BLaER1 treated with 17β-estradiol and CSF1 and Interleukin-3, amounts not matched to agents 10 nM and 100 nM (cell line): ENCODE measurements around the gene FABP6.
"Not testable (repeated sequence)": the region's sequence is repeated elsewhere in the genome, so short reads cannot be mapped to it uniquely, and the experiment has no call there.

Experiments
- H3K27ac ChIP-seq, 11 experiments: shearing (Covaris generic); formaldehyde crosslinking; 2 replicates each; pipeline ENCODE4 v1.8.1; 2022
- H3K27me3 ChIP-seq, 11 experiments: shearing (Covaris generic); formaldehyde crosslinking; 2 replicates each; pipeline ENCODE4 v1.8.1; 2022
- H3K36me3 ChIP-seq, 11 experiments: shearing (Covaris generic); formaldehyde crosslinking; 2 replicates each; pipeline ENCODE4 v1.8.1; 2022
- H3K4me1 ChIP-seq, 10 experiments: shearing (Covaris generic); formaldehyde crosslinking; 2 replicates each; pipeline ENCODE4 v1.8.1; 2022
- H3K4me2 ChIP-seq, 11 experiments: shearing (Covaris generic); formaldehyde crosslinking; 2 replicates each; pipeline ENCODE4 v1.8.1; 2022
- H3K4me3 ChIP-seq, 10 experiments: shearing (Covaris generic); formaldehyde crosslinking; 2 replicates each; pipeline ENCODE4 v1.8.1; 2022
- H3K9ac ChIP-seq, 11 experiments: shearing (Covaris generic); formaldehyde crosslinking; 2 replicates each; pipeline ENCODE4 v1.8.1; 2022
- H3K9me3 ChIP-seq, 11 experiments: shearing (Covaris generic); formaldehyde crosslinking; replicated peaks in 1 of 11; 2 replicates each; pipeline ENCODE4 v1.8.1; 2022
- H4K20me1 ChIP-seq, 11 experiments: shearing (Covaris generic); formaldehyde crosslinking; 2 replicates each; pipeline ENCODE4 v1.8.1; 2022
- Cebpa-rat ChIP-seq, 11 experiments: shearing (Covaris generic); IDR thresholded peaks; 2 replicates each; pipeline ENCODE4 v1.8.1; 2022

The FABP6 gene

GRCh38 chr5:160192424-160192823 is 36.9 kb upstream of the FABP6 start:
- H3K4me2 ChIP-seq, result peak overlapping the region in 1 of 11 experiments; percentile 10; a peak in 1 of 22 replicates
- H3K36me3 ChIP-seq, result no peaks in the 10 kb centered on the region
- H3K27me3 ChIP-seq, result peaks cover 6 to 21% (median 10%) of the 10 kb centered on the region in 11 experiments; a peak in 20 of 22 replicates
- H4K20me1 ChIP-seq, result no peaks in the 10 kb centered on the region
- H3K9me3 ChIP-seq, result peaks cover 0 to 8% (median 0%) of the 10 kb centered on the region in 11 experiments; a peak in 7 of 22 replicates
- peaks cover 17 to 48% (median 37%) of the 10 kb centered on the region in 10 experiments for H3K4me1 ChIP-seq
- H3K27ac ChIP-seq, result no peak overlapping the region
- TF ChIP-seq Cebpa-rat (IDR thresholded peaks at IDR 0.05), result no peak
- H3K9ac ChIP-seq, result no peak overlapping the region
- no peak overlapping the region for H3K4me3 ChIP-seq

DNA sequence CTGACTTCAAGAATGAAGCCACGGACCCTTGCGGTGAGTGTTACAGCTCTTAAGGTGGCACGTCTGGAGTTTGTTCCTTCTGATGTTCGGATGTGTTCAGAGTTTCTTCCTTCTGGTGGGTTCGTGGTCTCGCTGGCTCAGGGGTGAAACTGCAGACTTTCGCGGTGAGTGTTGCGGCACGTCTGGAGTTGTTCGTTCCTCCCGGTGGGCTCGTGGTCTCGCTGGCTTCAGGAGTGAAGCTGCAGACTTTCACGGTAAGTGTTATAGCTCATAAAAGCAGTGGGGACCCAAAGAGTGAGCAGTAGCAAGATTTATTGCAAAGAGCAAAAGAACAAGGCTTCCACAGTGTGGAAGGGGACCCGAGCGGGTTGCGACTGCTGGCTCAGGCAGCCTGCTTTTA is 36.2 kb upstream of the FABP6 start:
- not testable (repeated sequence) for H3K9me3 ChIP-seq, H4K20me1 ChIP-seq, H3K36me3 ChIP-seq, H3K9ac ChIP-seq, H3K27ac ChIP-seq, H3K4me3 ChIP-seq
- peaks cover 6 to 16% (median 8%) of the 10 kb centered on the region in 11 experiments; a peak in 20 of 22 replicates for H3K27me3 ChIP-seq
- H3K4me2 ChIP-seq, result peak overlapping the region in 2 of 11 experiments; percentile 10 to 20; a peak in 1 of 22 replicates
- H3K4me1 ChIP-seq, result peaks cover 21 to 51% (median 41%) of the 10 kb centered on the region in 10 experiments

DNA sequence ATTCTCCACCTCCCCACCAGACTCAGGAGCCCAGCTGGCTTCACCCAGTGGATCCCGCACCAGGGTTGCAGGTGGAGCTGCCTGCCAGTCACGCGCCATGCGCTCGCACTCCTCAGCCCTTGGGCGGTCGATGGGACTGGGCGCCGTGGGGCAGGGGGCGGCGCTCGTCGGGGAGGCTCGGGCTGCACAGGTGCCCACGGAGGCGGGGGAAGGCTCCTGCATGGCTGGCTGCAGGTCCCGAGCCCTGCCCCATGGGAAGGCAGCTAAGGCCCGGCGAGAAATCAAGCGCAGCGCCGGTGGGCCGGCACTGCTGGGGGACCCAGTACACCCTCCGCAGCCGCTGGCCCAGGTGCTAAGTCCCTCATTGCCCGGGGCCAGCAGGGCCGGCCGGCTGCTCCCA is 35.5 kb upstream of the FABP6 start:
- H3K4me1 ChIP-seq, result peaks cover 23 to 53% (median 44%) of the 10 kb centered on the region in 10 experiments
- peaks cover 2 to 10% (median 3%) of the 10 kb centered on the region in 11 experiments; a peak in 20 of 22 replicates for H3K27me3 ChIP-seq
- not testable (repeated sequence) for H3K9ac ChIP-seq, H3K4me3 ChIP-seq, H3K27ac ChIP-seq, H3K9me3 ChIP-seq, H4K20me1 ChIP-seq, H3K36me3 ChIP-seq, H3K4me2 ChIP-seq

DNA sequence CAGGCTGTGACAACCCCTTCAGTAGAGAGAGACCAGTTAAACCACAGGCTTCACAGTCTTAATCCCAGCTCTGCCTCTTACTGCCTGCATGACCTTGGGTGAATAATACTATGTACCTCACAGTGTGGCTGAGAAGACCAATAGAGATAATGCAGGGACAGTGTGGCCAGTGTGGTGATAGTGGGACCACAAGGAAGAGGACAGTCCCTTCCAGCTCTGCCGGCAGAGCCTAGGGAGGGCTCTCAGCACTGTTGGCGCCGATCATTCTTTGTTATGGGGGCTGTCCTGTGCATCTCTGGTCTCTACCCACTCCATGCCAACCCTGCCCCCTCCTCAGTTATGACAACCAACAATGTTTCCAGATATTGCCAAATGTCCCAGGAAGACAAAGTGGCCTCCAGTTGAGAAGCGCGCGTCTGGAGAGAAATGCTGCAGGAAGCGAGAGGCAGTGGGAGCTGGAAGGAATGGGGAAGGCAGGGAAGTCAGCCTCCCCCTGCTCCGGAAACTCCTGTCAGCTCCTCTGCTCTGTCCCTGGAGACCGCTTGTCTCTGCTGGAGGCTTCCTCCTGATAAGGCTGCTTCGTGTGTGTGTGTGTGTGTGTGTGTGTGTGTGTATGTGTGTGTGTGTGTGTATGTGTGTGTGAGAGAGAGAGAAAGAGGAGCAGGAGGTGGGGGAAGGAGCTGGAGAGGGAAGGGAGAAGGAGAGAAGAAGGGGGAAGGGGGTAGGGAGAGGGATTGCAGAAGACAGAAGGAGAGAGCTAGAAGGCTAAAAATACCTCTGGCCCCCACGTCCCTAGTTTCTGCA is 31.8 kb upstream of the FABP6 start:
- no peak for TF ChIP-seq Cebpa-rat (IDR thresholded peaks at IDR 0.05)
- Histone ChIP-seq H3K4me1 (peaks cover 30 to 63% (median 57%) of the 10 kb centered on the region in 10 experiments), H3K27ac (peak overlapping the region in 9 of 11 experiments; percentile 45 to 72 (median 66); a peak in 17 of 22 replicates), H3K4me3 (peak overlapping the region in 8 of 10 experiments; percentile 23 to 58 (median 42); a peak in 11 of 20 replicates), H3K36me3 (no peaks in the 10 kb centered on the region), H3K9ac (peak overlapping the region; percentile 23 to 69 (median 64); a peak in 18 of 22 replicates), H4K20me1 (no peaks in the 10 kb centered on the region), H3K27me3 (0 out of 22 replicates have a peak, but pooled peaks cover 0 to 3% (median 0%) of the 10 kb centered on the region in 11 experiments), H3K9me3 (peaks cover 0 to 8% (median 0%) of the 10 kb centered on the region in 11 experiments; a peak in 6 of 22 replicates), H3K4me2 (peak overlapping the region; percentile 87 to 99 (median 95))

- peak overlapping the region in 9 of 11 experiments; percentile 45 to 72 (median 66); a peak in 17 of 22 replicates for H3K27ac ChIP-seq
- H3K4me3 ChIP-seq, result peak overlapping the region in 8 of 10 experiments; percentile 23 to 58 (median 42); a peak in 11 of 20 replicates
- no peaks in the 10 kb centered on the region for H4K20me1 ChIP-seq
- peak overlapping the region; percentile 87 to 99 (median 95) for H3K4me2 ChIP-seq
- peak overlapping the region; percentile 23 to 69 (median 64); a peak in 18 of 22 replicates for H3K9ac ChIP-seq
- H3K4me1 ChIP-seq, result peaks cover 30 to 60% (median 55%) of the 10 kb centered on the region in 10 experiments
- peaks cover 0 to 8% (median 0%) of the 10 kb centered on the region in 11 experiments; a peak in 6 of 22 replicates for H3K9me3 ChIP-seq
- 0 out of 22 replicates have a peak, but pooled peaks cover 0 to 3% (median 0%) of the 10 kb centered on the region in 11 experiments for H3K27me3 ChIP-seq
- TF ChIP-seq Cebpa-rat (IDR thresholded peaks at IDR 0.05), result no peak
- no peaks in the 10 kb centered on the region for H3K36me3 ChIP-seq
Measured at GRCh38 chr5:160198146-160198545, 31.2 kb upstream of the FABP6 start.

- peaks cover 30 to 60% (median 55%) of the 10 kb centered on the region in 10 experiments for H3K4me1 ChIP-seq
- peak overlapping the region in 10 of 11 experiments; percentile 5 to 72 (median 63); a peak in 17 of 22 replicates for H3K27ac ChIP-seq
- H3K4me2 ChIP-seq, result peak overlapping the region; percentile 87 to 99 (median 95)
- no peaks in the 10 kb centered on the region for H4K20me1 ChIP-seq
- H3K9me3 ChIP-seq, result peaks cover 0 to 4% (median 0%) of the 10 kb centered on the region in 11 experiments; a peak in 3 of 22 replicates
- peak overlapping the region in 10 of 11 experiments; percentile 34 to 69 (median 64); a peak in 19 of 22 replicates for H3K9ac ChIP-seq
- H3K36me3 ChIP-seq, result no peaks in the 10 kb centered on the region
- no peak for TF ChIP-seq Cebpa-rat (IDR thresholded peaks at IDR 0.05)
- H3K4me3 ChIP-seq, result peak overlapping the region in 9 of 10 experiments; percentile 36 to 63 (median 45); a peak in 12 of 20 replicates
- 0 out of 22 replicates have a peak, but pooled peaks cover 0 to 3% (median 0%) of the 10 kb centered on the region in 11 experiments for H3K27me3 ChIP-seq
Measured at GRCh38 chr5:160198841-160199409, 30.4 kb upstream of the FABP6 start.

DNA sequence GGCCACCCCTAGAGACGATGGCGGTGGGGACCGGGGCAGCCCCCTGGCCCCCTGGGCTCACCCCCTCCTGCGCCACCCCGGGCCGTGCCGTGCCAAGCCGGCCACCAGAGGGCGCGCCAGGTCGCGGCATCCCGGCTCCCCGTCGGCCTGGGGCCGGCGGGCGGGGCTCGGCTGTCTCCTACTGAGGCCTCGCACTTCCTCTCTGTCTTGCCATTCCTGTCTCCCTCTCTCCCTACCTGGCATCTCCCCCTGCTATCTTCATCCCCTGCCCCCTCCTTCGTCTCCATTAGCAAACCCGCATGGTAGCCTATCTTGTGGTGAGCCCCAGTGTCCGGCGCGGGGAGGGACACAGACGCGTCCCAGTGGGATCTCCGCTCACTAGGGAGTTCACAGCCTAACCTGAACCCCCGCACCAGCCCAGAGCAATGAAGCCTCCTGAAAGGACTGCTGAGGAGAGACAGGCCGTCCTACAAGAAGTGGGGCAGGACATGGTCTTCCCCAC is 29.8 kb upstream of the FABP6 start:
- Histone ChIP-seq H3K4me2 (peak overlapping the region; percentile 87 to 99 (median 95)), H3K4me3 (peak overlapping the region; percentile 28 to 63 (median 42); a peak in 17 of 20 replicates), H3K4me1 (peaks cover 30 to 59% (median 55%) of the 10 kb centered on the region in 10 experiments)

GRCh38 chr5:160207061-160207460 is 22.2 kb upstream of the FABP6 start:
- Histone ChIP-seq H3K9me3 (no peaks in the 10 kb centered on the region), H3K27me3 (no peaks in the 10 kb centered on the region), H3K4me3 (no peak overlapping the region), H3K27ac (no peak overlapping the region), H3K36me3 (no peaks in the 10 kb centered on the region), H4K20me1 (no peaks in the 10 kb centered on the region), H3K4me2 (no peak overlapping the region), H3K9ac (no peak overlapping the region), H3K4me1 (peaks cover 0 to 29% (median 15%) of the 10 kb centered on the region in 10 experiments; a peak in 15 of 20 replicates)
- TF ChIP-seq Cebpa-rat (IDR thresholded peaks at IDR 0.05), result no peak

More for the DNA sequence above, 29.8 kb upstream of the FABP6 start:
- Histone ChIP-seq H3K36me3 (no peaks in the 10 kb centered on the region), H3K9me3 (no peaks in the 10 kb centered on the region), H3K27ac (peak overlapping the region in 10 of 11 experiments; percentile 5 to 72 (median 63); a peak in 17 of 22 replicates), H3K27me3 (0 out of 22 replicates have a peak, but pooled peaks cover 0 to 3% (median 0%) of the 10 kb centered on the region in 11 experiments), H3K9ac (peak overlapping the region in 10 of 11 experiments; percentile 34 to 69 (median 64); a peak in 19 of 22 replicates), H4K20me1 (no peaks in the 10 kb centered on the region)
- TF ChIP-seq Cebpa-rat (IDR thresholded peaks at IDR 0.05), result no peak
